GM21737 (cell line): ENCODE data around the gene LIFR.

ENCODE experiments used
- ATAC-seq: cut with Tn5 transposase; IDR thresholded peaks from one replicate; pipeline ENCODE4 v1.9.1; 2021; ENCODE audit warnings: mild to moderate bottlenecking, moderate library complexity; ENCODE audit not compliant: unreplicated experiment

Gene LIFR

GRCh38 chr5:38468202-38468673 lies 88.2 kb downstream of the LIFR start:
- no peak for ATAC-seq

DNA sequence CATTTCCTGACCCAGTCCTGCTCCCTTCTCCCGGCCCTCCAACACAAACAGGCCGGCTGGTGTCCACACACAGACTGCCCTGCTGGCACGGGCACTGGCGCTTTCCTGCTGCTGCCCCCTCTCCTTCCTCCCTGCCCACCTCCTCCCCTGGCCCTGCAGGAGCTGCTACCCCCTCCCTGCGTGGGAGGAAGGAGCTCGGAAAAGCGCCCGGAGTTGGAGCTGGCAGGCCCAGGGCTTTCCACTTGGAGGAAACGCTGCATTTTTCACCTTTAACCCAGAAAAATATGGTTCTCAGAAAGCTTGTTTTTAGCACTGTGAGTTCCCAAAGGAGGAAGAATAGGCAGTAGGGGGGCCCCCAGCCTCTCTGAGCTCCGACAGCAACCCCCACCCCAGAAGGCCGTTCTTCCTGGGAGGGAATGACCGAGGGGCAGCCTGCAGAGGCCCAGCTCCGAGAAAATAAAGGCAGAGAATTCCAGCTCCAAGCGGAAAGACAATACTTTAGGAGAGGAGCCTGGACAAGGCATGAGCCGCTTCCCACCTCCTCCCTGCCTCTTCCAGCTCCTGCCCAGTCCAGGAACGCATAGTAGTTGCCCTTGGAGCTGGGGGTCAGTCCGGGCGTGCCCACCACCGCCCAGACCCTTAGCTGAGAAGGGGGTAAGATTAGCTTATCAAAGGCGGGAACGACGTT lies 88.9 kb downstream of the LIFR start:
- no peak for ATAC-seq

DNA sequence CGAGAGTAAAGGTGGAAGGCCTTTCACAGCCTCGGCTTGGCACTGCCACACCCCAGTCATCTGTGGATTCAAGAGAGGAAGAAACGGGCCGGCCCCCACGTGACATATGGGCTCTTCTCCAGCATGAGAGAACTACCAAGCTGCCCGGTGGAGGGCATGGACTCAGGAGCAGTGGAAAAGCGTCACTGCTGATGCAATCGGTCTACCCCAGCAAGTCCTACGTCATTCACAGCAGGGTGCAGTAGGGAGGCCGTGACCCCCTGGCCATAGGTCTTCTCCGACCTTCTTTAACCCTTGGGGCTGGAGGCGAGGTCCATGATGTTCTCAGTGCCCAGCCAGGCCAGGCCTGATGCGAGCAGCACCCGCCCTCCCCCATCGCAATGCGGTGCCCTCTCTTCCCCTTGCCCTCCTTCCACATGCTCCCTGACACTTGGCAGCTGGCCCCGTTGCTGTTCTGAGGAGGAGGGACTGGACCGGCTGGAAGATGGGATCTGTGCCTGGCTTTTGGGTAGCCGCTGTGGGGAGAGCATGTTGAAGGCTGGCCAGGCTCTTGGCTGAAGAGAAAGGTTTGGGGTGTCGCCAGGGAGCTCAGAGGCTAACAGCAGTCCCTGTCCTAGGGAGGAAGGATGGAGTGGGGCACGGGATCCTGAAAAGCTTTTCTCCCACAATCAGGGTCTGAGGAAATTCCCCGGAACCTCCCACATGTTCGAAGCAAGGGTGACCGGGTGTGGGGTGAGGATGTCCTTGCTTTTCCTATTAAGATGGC lies 89.8 kb downstream of the LIFR start:
- no peak for ATAC-seq

GRCh38 chr5:38465702-38466423 lies 90.6 kb downstream of the LIFR start:
- no peak for ATAC-seq

DNA sequence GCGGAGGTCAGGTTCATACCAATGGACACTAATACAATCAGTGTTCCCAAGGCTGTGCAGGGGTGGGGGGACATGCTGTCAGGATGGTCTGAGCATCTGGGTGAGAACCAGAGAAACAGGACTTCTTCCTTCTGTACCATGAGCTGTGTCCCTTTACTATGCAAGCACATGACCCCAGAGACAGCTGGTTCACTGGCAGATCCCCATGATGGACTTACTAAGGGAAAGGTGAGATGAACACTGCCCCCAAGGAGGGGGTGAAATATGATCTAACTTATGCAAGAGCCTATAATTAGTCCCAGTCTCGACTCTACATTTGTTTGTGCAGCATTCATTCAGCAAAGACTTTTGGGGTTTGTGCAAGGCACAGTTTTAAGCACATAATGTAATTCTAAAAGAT lies 91.4 kb downstream of the LIFR start:
- no peak for ATAC-seq

GRCh38 chr5:38463634-38464521 lies 92.6 kb downstream of the LIFR start:
- no peak for ATAC-seq

DNA sequence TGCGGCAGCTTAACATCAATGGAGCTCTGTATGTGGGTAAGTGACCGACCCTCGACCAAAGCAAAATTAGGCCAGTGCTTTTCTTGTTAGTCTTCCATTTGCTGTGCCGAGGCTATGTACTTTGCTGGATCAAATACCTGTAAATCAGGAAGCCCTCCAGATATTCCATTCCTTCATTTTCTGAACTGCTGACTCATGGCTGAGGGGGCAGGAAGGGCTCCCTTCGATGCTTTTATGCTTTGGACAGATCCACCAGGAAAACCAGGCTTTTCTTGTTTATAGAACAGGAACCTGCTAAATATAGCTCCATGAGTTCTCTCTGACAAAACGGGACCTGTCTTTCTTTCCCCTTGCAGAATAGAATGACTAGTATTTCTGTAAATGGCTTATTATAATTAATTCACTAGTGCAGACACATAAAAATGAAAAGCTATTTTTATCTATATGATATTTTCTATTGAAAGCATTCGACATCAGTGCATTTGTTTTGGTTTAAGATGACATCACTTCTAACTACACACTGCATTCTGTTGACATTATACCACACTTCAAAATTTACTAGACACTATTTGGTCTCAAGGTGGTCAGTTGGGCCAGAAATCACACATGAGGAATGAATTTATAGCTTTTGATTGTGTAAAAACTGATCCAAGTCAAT lies 93.3 kb downstream of the LIFR start:
- no peak for ATAC-seq

GRCh38 chr5:38458174-38458573 lies 98.3 kb downstream of the LIFR start:
- ATAC-seq, result no peak

DNA sequence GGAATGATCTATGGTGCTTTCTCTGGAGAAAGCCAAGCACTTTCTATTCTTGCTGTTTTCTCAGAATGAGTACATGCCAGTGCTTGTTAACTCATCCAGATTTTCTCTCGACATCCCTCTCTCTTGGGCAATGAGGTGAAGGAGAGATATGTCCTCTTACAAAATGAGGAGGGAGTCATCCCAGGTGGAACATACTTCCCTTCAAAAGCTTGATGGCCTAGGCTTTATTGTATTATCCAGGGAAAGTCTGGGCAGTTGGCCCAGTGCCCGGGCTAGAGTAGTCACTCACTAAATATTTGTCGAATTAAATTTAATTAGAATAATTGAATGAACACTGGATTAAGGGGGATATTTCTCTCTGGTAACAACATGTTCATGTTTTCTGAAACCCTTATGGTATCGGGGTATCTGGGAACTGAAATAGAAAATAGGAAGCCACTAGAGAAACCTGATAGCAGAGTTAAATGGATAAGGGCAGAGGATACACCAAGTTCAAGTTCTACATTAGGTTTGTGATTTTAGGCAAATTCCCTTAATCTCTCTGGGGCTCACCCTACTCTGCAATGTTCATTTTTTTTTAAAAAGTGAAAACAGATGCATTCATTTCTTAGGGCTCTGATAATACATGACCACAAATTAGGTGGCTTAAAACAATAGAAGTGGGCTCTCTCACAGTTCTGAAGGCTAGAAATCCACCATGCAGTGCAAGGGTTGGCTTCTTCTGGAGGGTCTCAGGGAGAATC lies 99.6 kb downstream of the LIFR start:
- no peak for ATAC-seq

DNA sequence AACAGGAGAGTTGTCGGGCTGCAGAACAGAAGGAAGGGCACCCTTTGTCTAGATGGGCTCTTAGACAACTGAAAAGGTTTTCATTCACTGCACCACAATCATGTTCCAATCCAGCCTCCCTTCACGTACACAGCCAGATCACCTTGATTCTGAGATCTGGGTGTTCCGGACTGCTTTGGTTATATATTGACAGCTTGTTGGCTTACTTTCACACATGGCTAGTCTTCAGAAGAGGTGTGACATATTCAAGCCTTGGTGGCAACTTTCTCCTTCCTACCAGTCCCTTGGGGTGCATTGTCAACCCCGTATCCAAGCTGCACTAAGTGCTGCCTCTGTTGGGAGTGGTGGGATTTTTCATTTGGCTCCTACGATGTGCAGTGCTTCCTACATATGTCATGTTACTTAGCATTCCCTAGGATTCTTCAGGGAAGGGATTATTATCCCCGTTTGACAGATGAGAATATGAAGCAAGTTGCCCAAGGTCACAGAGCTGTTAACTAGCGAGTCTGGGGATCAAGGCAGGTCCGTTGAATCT lies 100.6 kb downstream of the LIFR start:
- peak; percentile 63 for ATAC-seq

DNA sequence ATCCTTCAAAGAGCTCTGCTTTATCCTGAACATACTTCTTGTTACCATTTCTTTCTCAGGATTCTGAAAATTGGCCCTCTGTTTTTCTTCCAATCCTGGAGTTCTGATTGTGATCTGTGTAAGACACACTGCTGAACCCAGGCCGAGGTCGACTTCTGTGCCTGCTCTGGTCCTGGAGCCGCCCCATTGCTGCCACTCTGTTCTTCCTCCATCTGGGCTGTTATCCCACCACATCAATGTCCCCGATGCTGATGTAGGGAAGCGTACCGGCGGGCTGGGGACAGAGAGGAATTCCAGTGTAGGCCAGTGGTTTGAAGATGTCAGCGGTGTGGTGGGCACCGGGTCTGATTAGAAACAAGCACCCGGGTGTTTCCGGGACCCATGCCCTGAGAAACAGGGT lies 102.5 kb downstream of the LIFR start:
- peak; percentile 4 for ATAC-seq

DNA sequence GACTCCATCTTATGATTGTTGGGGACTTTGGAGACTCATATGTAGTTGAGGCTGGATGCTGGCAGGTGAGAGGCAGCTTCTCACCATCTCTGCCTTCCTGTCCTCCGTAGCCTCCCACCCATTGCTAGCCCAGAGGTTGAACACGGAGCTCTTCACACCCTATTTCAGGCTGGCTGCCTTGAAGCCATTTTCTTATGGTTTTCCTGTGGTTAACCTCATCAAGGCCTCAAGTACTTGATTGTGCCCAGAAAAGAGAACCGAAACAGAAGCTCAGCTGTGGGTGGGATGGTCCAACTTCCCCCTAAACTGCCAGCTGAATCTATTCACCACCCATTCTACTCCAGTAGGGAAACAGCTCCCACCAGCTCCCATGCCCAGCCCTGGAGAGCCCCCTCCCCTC lies 102.9 kb downstream of the LIFR start:
- ATAC-seq, result peak; percentile 96

DNA sequence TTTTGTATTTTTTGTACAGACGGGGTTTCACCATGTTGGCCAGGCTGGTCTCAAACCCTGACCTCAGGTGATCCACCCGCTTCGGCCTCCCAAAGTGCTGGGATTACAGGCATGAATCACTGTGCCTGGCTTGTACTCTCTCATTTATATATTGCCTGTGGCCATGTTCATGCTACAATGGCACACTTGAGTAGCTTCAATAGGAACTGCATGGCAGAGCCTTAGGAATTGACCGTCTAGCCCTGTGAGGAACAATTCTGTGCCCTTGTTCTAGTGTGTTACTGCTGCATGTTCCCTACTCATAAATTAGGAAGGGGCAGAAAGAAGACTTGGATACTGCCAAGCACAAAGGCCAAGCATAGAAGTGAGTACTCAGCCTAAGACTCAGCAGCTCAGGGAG lies 104.2 kb downstream of the LIFR start:
- no peak for ATAC-seq

DNA sequence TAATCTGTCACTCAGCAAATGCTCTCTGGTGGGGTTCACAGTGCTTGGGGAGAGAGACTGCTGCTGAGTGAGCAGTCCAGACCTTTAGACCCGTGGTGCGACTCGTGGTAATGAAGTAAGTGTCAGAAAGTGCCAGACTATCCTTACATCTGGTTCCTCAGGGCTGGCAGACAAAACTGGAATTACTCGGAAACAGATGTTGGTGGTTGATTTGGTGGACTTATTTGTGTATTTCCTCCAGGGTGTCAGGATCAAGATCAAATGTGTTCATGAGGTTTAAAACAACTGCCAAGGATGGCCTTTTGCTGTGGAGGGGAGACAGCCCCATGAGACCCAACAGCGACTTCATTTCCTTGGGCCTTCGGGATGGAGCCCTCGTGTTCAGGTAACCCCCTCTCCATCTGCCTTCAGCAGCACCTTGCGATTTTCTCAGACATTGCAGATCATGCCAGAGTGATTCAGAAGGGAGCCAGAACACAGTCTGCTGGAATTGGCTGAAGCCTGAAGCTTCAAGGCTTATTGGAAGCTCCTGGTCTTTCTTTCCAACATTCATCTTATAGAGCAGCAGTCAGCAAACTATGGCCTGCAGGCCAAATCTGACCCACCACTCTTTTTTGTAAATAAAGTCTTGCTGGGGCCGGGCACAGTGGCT lies 105.2 kb downstream of the LIFR start:
- ATAC-seq, result no peak

DNA sequence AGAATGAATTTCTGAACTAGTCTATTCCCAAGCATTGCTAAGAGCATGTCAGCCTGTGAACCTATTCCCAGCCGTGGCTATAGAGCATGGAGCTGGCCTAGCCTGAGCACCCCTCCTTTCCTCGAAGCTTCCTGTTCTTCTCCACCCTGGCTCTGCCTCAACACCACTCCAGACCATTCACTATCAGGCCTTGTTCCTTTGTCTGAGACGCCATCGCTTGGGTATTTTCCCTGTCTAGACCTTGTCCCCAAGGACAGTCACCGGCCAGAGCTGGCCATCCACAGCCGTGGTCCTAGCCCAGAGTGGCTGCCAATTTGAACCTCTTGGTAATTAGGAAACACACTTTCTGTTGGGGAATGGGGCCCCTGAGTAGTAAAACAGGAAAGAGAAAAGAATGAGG lies 105.8 kb downstream of the LIFR start:
- no peak for ATAC-seq

DNA sequence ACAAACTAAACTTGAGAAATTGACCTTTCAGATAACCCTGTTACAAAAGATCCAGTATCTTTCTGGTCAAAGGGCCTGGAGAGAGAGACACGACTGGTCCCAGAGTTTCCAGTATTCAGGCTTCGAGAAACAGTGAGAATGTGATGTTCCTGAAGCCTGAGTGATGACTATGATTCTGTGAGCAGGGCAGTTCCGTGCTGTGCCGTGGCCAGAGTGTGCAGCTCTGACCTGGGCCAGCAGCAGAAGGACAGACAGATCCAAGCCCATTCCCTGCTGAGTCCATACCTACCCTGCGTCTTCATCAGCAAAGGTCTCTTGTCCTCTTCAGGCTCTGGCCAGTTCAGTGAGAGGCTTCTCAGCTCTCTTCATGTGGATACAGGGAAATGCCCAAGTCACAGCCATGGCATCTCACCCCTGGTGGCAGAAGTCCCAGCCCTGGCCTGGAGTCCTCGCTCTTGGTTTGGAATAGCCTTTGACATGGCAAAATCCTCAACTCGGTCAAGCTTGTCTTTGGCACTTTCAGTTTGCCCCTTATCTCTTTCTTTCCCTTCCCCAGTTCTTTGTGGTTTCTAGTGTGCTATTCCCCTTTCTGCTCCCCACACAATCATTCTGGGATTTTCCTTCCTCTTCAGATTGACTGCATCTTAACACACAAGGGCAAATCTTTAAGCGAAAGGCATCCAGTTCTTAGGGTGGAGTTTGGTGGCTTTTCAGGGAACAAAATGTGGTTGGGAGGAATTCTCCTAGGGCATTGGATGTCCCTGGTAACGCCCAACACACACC lies 107.7 kb downstream of the LIFR start:
- no peak for ATAC-seq

- ATAC-seq, result no peak
These were observed 108.7 kb downstream of the LIFR start for GRCh38 chr5:38447786-38448185.

GRCh38 chr5:38447056-38447455 lies 109.4 kb downstream of the LIFR start:
- ATAC-seq, result no peak
